GM12878 (cell line): ENCODE measurements around the gene CALML5. TPM values are rescaled to one million over a fixed set of nuclear protein-coding genes. Genes with fewer than 3 reads are reported as not detected.

Source experiments
- ATAC-seq: fragments of 200-7000 bp; cut with Tn5 transposase; 3 replicates; pipeline ENCODE4 v1.9.1; 2020; ENCODE audit warnings: mild to moderate bottlenecking, moderate library complexity
- BruUV-seq: library from RNA; stranded (reverse); fragments of 400-500 nt; replicated peaks from 2 replicates; lab custom pipeline; 2021; lab: Mats Ljungman, UMichigan
- CTCF ChIA-PET: fragments of 300-600 bp; sonication (Branson Sonifier 250); formaldehyde crosslinking; extraction: SDS; loops from one replicate; lab custom pipeline; 2021; ENCODE audit warnings: inconsistent platforms; lab: Yijun Ruan, JAX
- POLR2A ChIA-PET: fragments of 350-600 bp; formaldehyde crosslinking; extraction: SDS; loops from one replicate; lab custom pipeline; 2021; ENCODE audit warnings: inconsistent platforms; lab: Charles Lee
- RAD21 ChIA-PET: fragments of 300-600 bp; sonication (Branson Sonifier 250); formaldehyde crosslinking; loops from one replicate; lab custom pipeline; 2023; ENCODE audit warnings: antibody characterized with exemption; ENCODE audit not compliant: unreplicated experiment; lab: Charles Lee
- SMC1A ChIA-PET: fragments of 300-600 bp; sonication (Branson Sonifier 250); formaldehyde crosslinking; loops from one replicate; lab custom pipeline; 2023; ENCODE audit not compliant: unreplicated experiment, uncharacterized antibody; lab: Charles Lee
- DNase-seq: peaks from one replicate; pipeline ENCODE4 v3.0.0-alpha.2; 2011; ENCODE audit warnings: low read depth, low spot score
- FAIRE-seq: peaks from 3 replicates; lab custom pipeline; 2011; peaks lifted over from hg19 to GRCh38; lab: Jason Lieb, UNC
- H2AFZ ChIP-seq: 2 replicates; pipeline ENCODE4 v1.6.0; 2011; ENCODE audit warnings: low read depth, low read length, control low read depth; ENCODE audit not compliant: control insufficient read depth
- H3K27ac ChIP-seq: 2 replicates; pipeline ENCODE4 v1.5.1; 2011; ENCODE audit warnings: control low read depth; ENCODE audit not compliant: control insufficient read depth, insufficient read depth
- H3K27me3 ChIP-seq, 2 experiments: replicated peaks in 1 of 2; 2 replicates each; pipeline versions ENCODE4 v1.6.0 to v1.6.1; 2011; ENCODE audit warnings: low read length in 1 of 2; ENCODE audit not compliant: control insufficient read depth in 2 of 2, insufficient read depth in 2 of 2
- H3K36me3 ChIP-seq, 2 experiments: 2 replicates each; pipeline ENCODE4 v1.5.1; 2011; ENCODE audit warnings: low read length in 1 of 2; ENCODE audit not compliant: control insufficient read depth in 2 of 2, insufficient read depth in 2 of 2
- H3K4me1 ChIP-seq: 2 replicates; pipeline ENCODE4 v1.6.1; 2011; ENCODE audit warnings: mild to moderate bottlenecking, low read length, moderate library complexity, mixed read lengths; ENCODE audit not compliant: control insufficient read depth, insufficient read depth
- H3K4me2 ChIP-seq: 2 replicates; pipeline ENCODE4 v1.6.0; 2011; ENCODE audit warnings: control low read depth; ENCODE audit not compliant: control insufficient read depth, insufficient read depth
- H3K4me3 ChIP-seq: fragments of 200-600 bp; sonication (generic); 2 replicates; pipeline ENCODE4 v1.5.1; 2016
- H3K79me2 ChIP-seq: 2 replicates; pipeline ENCODE4 v1.6.0; 2011; ENCODE audit warnings: low read length; ENCODE audit not compliant: control insufficient read depth, insufficient read depth
- H3K9ac ChIP-seq: 2 replicates; pipeline ENCODE4 v1.8.0; 2011; ENCODE audit warnings: low read length, control low read depth, mixed read lengths; ENCODE audit not compliant: control insufficient read depth, insufficient read depth
- H3K9me3 ChIP-seq: replicated peaks from 3 replicates; pipeline ENCODE4 v1.5.1; 2011; ENCODE audit warnings: mild to moderate bottlenecking, low read length; ENCODE audit not compliant: control insufficient read depth, insufficient read depth
- H4K20me1 ChIP-seq: 2 replicates; pipeline ENCODE4 v1.6.0; 2011; ENCODE audit not compliant: control insufficient read depth, insufficient read depth
- BMI1 ChIP-seq: fragments of 450-650 bp; IDR thresholded peaks from 2 replicates; pipeline ENCODE4 v1.6.1; 2016; ENCODE audit warnings: mild to moderate bottlenecking, moderate library complexity, borderline replicate concordance
- CBX5 ChIP-seq: sonication (generic); IDR thresholded peaks from 2 replicates; pipeline ENCODE4 v1.6.1; 2016; ENCODE audit warnings: low read depth, moderate library complexity, mild to moderate bottlenecking, inconsistent platforms
- CHD1 ChIP-seq: IDR thresholded peaks from 2 replicates; pipeline ENCODE4 v1.6.1; 2012; ENCODE audit warnings: low read depth, low read length, improper control_type of control experiment
- E4F1 ChIP-seq: fragments of 450-650 bp; IDR thresholded peaks from 2 replicates; pipeline ENCODE4 v1.6.1; 2018; ENCODE audit warnings: borderline replicate concordance, mild to moderate bottlenecking; ENCODE audit not compliant: partially characterized antibody
- ESRRA ChIP-seq: IDR thresholded peaks from 2 replicates; pipeline ENCODE4 v1.6.1; 2012; ENCODE audit warnings: mild to moderate bottlenecking, low read length, improper control_type of control experiment
- IKZF1 ChIP-seq: fragments of 450-650 bp; conservative IDR thresholded peaks from 2 replicates; pipeline ENCODE4 v1.6.1; 2017; ENCODE audit warnings: antibody characterized with exemption, mild to moderate bottlenecking
- JUND ChIP-seq: IDR thresholded peaks from 2 replicates; pipeline ENCODE4 v1.6.1; 2012; ENCODE audit warnings: low read depth, mild to moderate bottlenecking, low read length, improper control_type of control experiment, moderate library complexity
- KLF5 ChIP-seq: fragments of 450-650 bp; IDR thresholded peaks from 2 replicates; pipeline ENCODE4 v1.6.1; 2014; ENCODE audit warnings: mild to moderate bottlenecking; ENCODE audit not compliant: partially characterized antibody
- MEF2A ChIP-seq: IDR thresholded peaks from 2 replicates; pipeline ENCODE4 v1.6.1; 2011; ENCODE audit warnings: low read depth, mild to moderate bottlenecking, low read length, moderate library complexity; ENCODE audit not compliant: insufficient read depth
- MEF2B ChIP-seq: fragments of 450-650 bp; IDR thresholded peaks from 2 replicates; pipeline ENCODE4 v1.6.1; 2018; ENCODE audit warnings: mild to moderate bottlenecking, moderate library complexity; ENCODE audit not compliant: partially characterized antibody, poor library complexity, severe bottlenecking
- NFXL1 ChIP-seq: fragments of 450-650 bp; IDR thresholded peaks from 2 replicates; pipeline ENCODE4 v1.6.1; 2017; ENCODE audit warnings: antibody characterized with exemption, mild to moderate bottlenecking, borderline replicate concordance
- SIN3A ChIP-seq: IDR thresholded peaks from 2 replicates; pipeline ENCODE4 v1.6.1; 2012; ENCODE audit warnings: low read depth, low read length, improper control_type of control experiment
- SP1 ChIP-seq: IDR thresholded peaks from one replicate; pipeline ENCODE4 v1.6.1; 2011; ENCODE audit warnings: low read depth, low read length
- TCF12 ChIP-seq: IDR thresholded peaks from 2 replicates; pipeline ENCODE4 v1.6.1; 2011; ENCODE audit warnings: low read depth, mild to moderate bottlenecking, low read length
- TCF3 ChIP-seq: IDR thresholded peaks from 2 replicates; pipeline ENCODE4 v1.6.1; 2012; ENCODE audit warnings: low read depth, mild to moderate bottlenecking, low read length, borderline replicate concordance; ENCODE audit not compliant: insufficient read depth
- ZBED1 ChIP-seq: IDR thresholded peaks from 2 replicates; pipeline ENCODE4 v1.6.1; 2016; ENCODE audit warnings: borderline replicate concordance
- ZNF384 ChIP-seq: IDR thresholded peaks from 2 replicates; pipeline ENCODE4 v1.6.1; 2012; ENCODE audit warnings: low read depth, mild to moderate bottlenecking, low read length, improper control_type of control experiment, borderline replicate concordance
- ZSCAN29 ChIP-seq: fragments of 450-650 bp; IDR thresholded peaks from 2 replicates; pipeline ENCODE4 v1.6.1; 2017; ENCODE audit warnings: mild to moderate bottlenecking, moderate library complexity
- WGBS: methylation state at CpG from one replicate; pipeline ENCODE4 v1.1.6; 2016; ENCODE audit warnings: low lambda C conversion rate; ENCODE audit not compliant: insufficient replicate concordance, insufficient coverage; ENCODE audit errors: missing lambda C conversion rate; 5-methylcytosine and 5-hydroxymethylcytosine counted together
- in situ Hi-C: fragments of 300-500 bp; cut with MboI; formaldehyde crosslinking; loops from 9 replicates; pipeline ENCODE4 v1.14.3; 2018; ENCODE audit warnings: mixed read lengths
- intact Hi-C: fragments of 100-400 bp; cut with micrococcal nuclease; formaldehyde crosslinking; loops from one replicate; pipeline ENCODE4 v1.14.2; 2022; ENCODE audit not compliant: unreplicated experiment
- polyA plus RNA-seq, 11 experiments: library from polyadenylated mRNA; depleted of rRNA in 4 of 11; unstranded in 6 of 11; stranded (reverse) in 5 of 11; fragments of >200 nt; fragmentation: Nextera tagmentation in 4 of 11; fragmentation: Illumina TruSeq in 1 of 11; extraction: Ambion mirVana in 4 of 11; extraction: Trizol in 1 of 11; gene quantifications; 1 replicate in 1 of 11; 2 replicates in 10 of 11; pipeline versions ENCODE4 v1.2.1 to v1.2.3, GENCODE V29; 2011 to 2016; ENCODE audit warnings: inconsistent platforms in 2 of 11, missing spikeins in 2 of 11, low read depth in 1 of 11
- total RNA-seq, 4 experiments: library from RNA; depleted of rRNA in 3 of 4; stranded (reverse); fragments of >200 nt in 3 of 4; fragmentation: Illumina TruSeq in 1 of 4; extraction: Trizol in 1 of 4; gene quantifications; 2 replicates each; pipeline versions ENCODE4 v1.2.1 to v1.2.3, GENCODE V29; 2013 to 2021
- TF ChIP-seq, protein P1 (sequence below): IDR thresholded peaks from 2 replicates; pipeline ENCODE4 v1.6.1; 2012; ENCODE audit warnings: low read depth, low read length, improper control_type of control experiment

The CALML5 gene
- total and polyA plus RNA-seq, 10 of the 15 experiments (the other 5 are each of a cell fraction or from before 2014, with no cell fraction given): not detected

DNA sequence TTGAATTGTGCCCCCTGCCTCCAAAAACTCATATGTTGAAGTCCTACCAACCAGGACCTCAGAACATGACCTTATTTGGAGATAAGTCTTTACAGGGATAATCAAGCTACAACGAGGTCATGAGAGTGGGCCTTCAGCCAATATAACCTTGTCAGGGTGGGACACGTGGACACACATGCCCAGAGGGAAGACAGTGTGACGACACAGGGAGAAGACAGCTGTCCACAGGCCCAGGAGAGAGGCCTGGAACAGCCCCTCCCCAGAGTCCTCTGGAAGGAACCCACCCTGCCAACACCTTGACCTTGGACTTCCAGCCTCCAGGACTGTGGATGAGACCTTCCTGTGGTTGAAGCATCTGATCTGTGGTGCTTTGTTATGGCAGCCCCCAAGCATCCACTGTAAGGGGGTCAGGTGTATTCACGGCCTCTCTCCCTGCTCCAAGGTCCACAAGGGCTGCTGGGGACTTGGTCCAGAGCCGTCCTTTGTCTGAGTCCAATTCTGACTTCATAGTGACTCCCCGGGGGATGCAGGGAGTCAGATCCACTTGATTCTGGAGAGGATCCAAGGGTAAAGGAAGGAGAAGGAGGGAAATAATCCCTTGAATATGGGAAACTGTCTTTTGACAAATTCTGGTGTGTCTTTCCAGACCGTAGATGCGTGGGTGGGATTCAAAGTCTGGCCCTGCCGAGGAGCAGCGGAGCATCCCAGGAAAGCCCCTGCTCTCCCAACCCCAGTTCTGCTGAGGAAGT, 32.4 kb upstream of the CALML5 start:
- RAD21 ChIA-PET: interaction anchor here (1.2 kb wide), 1 partner anchor 92 kb away, joined by 3 read pairs; no protein-coding TSS in a partner anchor
- Histone ChIP-seq H3K4me3 (no peak overlapping the region), H3K4me1 (no peaks in the 10 kb centered on the region), H3K27ac (no peak overlapping the region), H3K36me3 (no peaks in the 10 kb centered on the region), H4K20me1 (no peaks in the 10 kb centered on the region), H2AFZ (no peak overlapping the region), H3K79me2 (no peaks in the 10 kb centered on the region), H3K27me3 (peaks cover 2 to 5% of the 10 kb centered on the region in 2 experiments; a peak in 2 of 4 replicates), H3K9me3 (no peaks in the 10 kb centered on the region), H3K4me2 (no peak overlapping the region), H3K9ac (no peak overlapping the region)
- in situ Hi-C loops: no loop called here
- no peak for FAIRE-seq
- no peak for ATAC-seq
- no peak for DNase-seq
- intact Hi-C loops: no loop called here
- 30% methylated on average over 10 of the region's 10 CpGs for WGBS
- BruUV-seq: no TSS peak
- POLR2A ChIA-PET: no interaction called here
- CTCF ChIA-PET: interaction anchor here (1.2 kb wide), 1 partner anchor 91 kb away, joined by 3 read pairs; no protein-coding TSS in a partner anchor
- SMC1A ChIA-PET: no interaction called here
- TF ChIP-seq CHD1: no peak
- TF ChIP-seq SP1: no peak
- TF ChIP-seq ESRRA: no peak
- TF ChIP-seq SIN3A: no peak
- TF ChIP-seq, protein P1, sequence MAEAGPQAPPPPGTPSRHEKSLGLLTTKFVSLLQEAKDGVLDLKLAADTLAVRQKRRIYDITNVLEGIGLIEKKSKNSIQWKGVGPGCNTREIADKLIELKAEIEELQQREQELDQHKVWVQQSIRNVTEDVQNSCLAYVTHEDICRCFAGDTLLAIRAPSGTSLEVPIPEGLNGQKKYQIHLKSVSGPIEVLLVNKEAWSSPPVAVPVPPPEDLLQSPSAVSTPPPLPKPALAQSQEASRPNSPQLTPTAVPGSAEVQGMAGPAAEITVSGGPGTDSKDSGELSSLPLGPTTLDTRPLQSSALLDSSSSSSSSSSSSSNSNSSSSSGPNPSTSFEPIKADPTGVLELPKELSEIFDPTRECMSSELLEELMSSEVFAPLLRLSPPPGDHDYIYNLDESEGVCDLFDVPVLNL: no peak
- no peak for TF ChIP-seq CBX5
- no peak for TF ChIP-seq KLF5
- TF ChIP-seq ZSCAN29: no peak
- no peak for TF ChIP-seq JUND
- TF ChIP-seq NFXL1: no peak
- TF ChIP-seq TCF12: no peak
- no peak for TF ChIP-seq TCF3
- TF ChIP-seq MEF2B: no peak
- no peak for TF ChIP-seq IKZF1
- no peak for TF ChIP-seq MEF2A
- TF ChIP-seq ZNF384: no peak
- no peak for TF ChIP-seq E4F1
- no peak for TF ChIP-seq ZBED1
- TF ChIP-seq BMI1: no peak
